Astrocyte (in vitro differentiated cells and primary cell): ENCODE measurements around the gene SFMBT2. TPM values are rescaled to one million over a fixed set of nuclear protein-coding genes. Genes with fewer than 3 reads are reported as not detected.
A peak's percentile ranks its signal among the peaks of the same experiment; 100 is the strongest.

Experiments used
- DNase-seq: peaks from one replicate; pipeline ENCODE4 v3.0.0-alpha.2; 2010; ENCODE audit warnings: low read depth
- FAIRE-seq: peaks from 2 replicates; lab custom pipeline; 2011; peaks lifted over from hg19 to GRCh38; lab: Jason Lieb, UNC
- H2AFZ ChIP-seq: 2 replicates; pipeline ENCODE4 v1.6.0; 2012; ENCODE audit warnings: low read depth, low read length, inconsistent platforms
- H3K27ac ChIP-seq: 2 replicates; pipeline ENCODE4 v1.5.1; 2011; ENCODE audit warnings: low read depth, low read length, inconsistent platforms
- H3K27me3 ChIP-seq: 2 replicates; pipeline ENCODE4 v1.6.0; 2011; ENCODE audit warnings: low read length, inconsistent platforms; ENCODE audit not compliant: insufficient read depth
- H3K36me3 ChIP-seq: 2 replicates; pipeline ENCODE4 v1.5.1; 2011; ENCODE audit warnings: low read length, inconsistent platforms; ENCODE audit not compliant: insufficient read depth
- H3K4me1 ChIP-seq: 2 replicates; pipeline ENCODE4 v1.5.1; 2011; ENCODE audit warnings: low read length, inconsistent platforms; ENCODE audit not compliant: insufficient read depth
- H3K4me2 ChIP-seq: 2 replicates; pipeline ENCODE4 v1.6.0; 2012; ENCODE audit warnings: low read length, inconsistent platforms
- H3K4me3 ChIP-seq: 2 replicates; pipeline ENCODE4 v1.5.1; 2011; ENCODE audit warnings: low read depth, mild to moderate bottlenecking, low read length, inconsistent platforms; ENCODE audit not compliant: insufficient read depth
- H3K79me2 ChIP-seq: 2 replicates; pipeline ENCODE4 v1.6.0; 2012; ENCODE audit warnings: mild to moderate bottlenecking, low read length, inconsistent platforms; ENCODE audit not compliant: insufficient read depth
- H3K9ac ChIP-seq: 2 replicates; pipeline ENCODE4 v1.6.0; 2012; ENCODE audit warnings: mild to moderate bottlenecking, low read length, inconsistent platforms
- H3K9me3 ChIP-seq: 2 replicates; pipeline ENCODE4 v1.5.1; 2012; ENCODE audit warnings: low read depth, mild to moderate bottlenecking, low read length, inconsistent platforms; ENCODE audit not compliant: insufficient read depth
- H4K20me1 ChIP-seq: 2 replicates; pipeline ENCODE4 v1.6.0; 2012; ENCODE audit warnings: low read length, inconsistent platforms; ENCODE audit not compliant: insufficient read depth
- H3K27ac Mint-ChIP-seq: one replicate; pipeline ENCODE4 v1.8.0; 2021; ENCODE audit warnings: mild to moderate bottlenecking, mixed read lengths; ENCODE audit not compliant: unreplicated experiment
- H3K27me3 Mint-ChIP-seq: one replicate; pipeline ENCODE4 v1.8.0; 2021; ENCODE audit warnings: low read depth, mixed read lengths; ENCODE audit not compliant: unreplicated experiment
- H3K36me3 Mint-ChIP-seq: one replicate; pipeline ENCODE4 v1.8.0; 2021; ENCODE audit warnings: low read depth, mixed read lengths; ENCODE audit not compliant: unreplicated experiment
- H3K4me1 Mint-ChIP-seq: one replicate; pipeline ENCODE4 v1.8.0; 2021; ENCODE audit warnings: low read depth, mixed read lengths; ENCODE audit not compliant: unreplicated experiment
- H3K4me3 Mint-ChIP-seq: one replicate; pipeline ENCODE4 v1.8.0; 2021; ENCODE audit warnings: mild to moderate bottlenecking, moderate library complexity, mixed read lengths; ENCODE audit not compliant: unreplicated experiment
- H3K9me3 Mint-ChIP-seq: one replicate; pipeline ENCODE4 v1.8.0; 2021; ENCODE audit warnings: mild to moderate bottlenecking, mixed read lengths; ENCODE audit not compliant: unreplicated experiment
- CTCF ChIP-seq: IDR thresholded peaks from 2 replicates; pipeline ENCODE4 v1.5.1; 2011; ENCODE audit warnings: low read depth, mild to moderate bottlenecking, inconsistent platforms, low read length, moderate library complexity; ENCODE audit not compliant: insufficient read depth
- EZH2 ChIP-seq: IDR thresholded peaks from 2 replicates; pipeline ENCODE4 v1.6.1; 2012; ENCODE audit warnings: mild to moderate bottlenecking, low read length, inconsistent platforms; ENCODE audit not compliant: insufficient read depth
- total RNA-seq: library from RNA; stranded (reverse); gene quantifications from 2 replicates; pipeline ENCODE4 v1.2.1, GENCODE V29; 2021

SFMBT2 gene
- total RNA-seq, 1 donor from 2014 or later: 3.9 TPM

- Histone ChIP-seq H3K4me3 (no peak overlapping the region), H4K20me1 (no peaks in the 10 kb centered on the region), H2AFZ (no peak overlapping the region), H3K4me1 (peaks cover 6% of the 10 kb centered on the region), H3K27ac (no peak overlapping the region), H3K4me2 (no peak overlapping the region), H3K27me3 (peaks cover 26% of the 10 kb centered on the region), H3K9me3 (no peaks in the 10 kb centered on the region), H3K36me3 (no peaks in the 10 kb centered on the region), H3K9ac (no peak overlapping the region), H3K79me2 (no peaks in the 10 kb centered on the region)
- DNase-seq: no peak
- FAIRE-seq: no peak
- H3K27ac Mint-ChIP-seq: no peak overlapping the region
- TF ChIP-seq EZH2 (no peak), CTCF (peak; percentile 61)
- H3K9me3 Mint-ChIP-seq: no peaks in the 10 kb centered on the region
- no peak overlapping the region for H3K4me3 Mint-ChIP-seq
- no peaks in the 10 kb centered on the region for H3K4me1 Mint-ChIP-seq
- H3K27me3 Mint-ChIP-seq: peaks cover 39% of the 10 kb centered on the region
- H3K36me3 Mint-ChIP-seq: no peaks in the 10 kb centered on the region
Observed at GRCh38 chr10:7417103-7417623, 6.3 kb upstream of the SFMBT2 start.

- TF ChIP-seq EZH2: no peak
- no peak for TF ChIP-seq CTCF
- H3K27ac ChIP-seq: no peak overlapping the region
- no peak for DNase-seq
- no peak overlapping the region for H2AFZ ChIP-seq
- no peak overlapping the region for H3K4me3 ChIP-seq
- H3K27me3 ChIP-seq: peaks cover 31% of the 10 kb centered on the region
- H3K9me3 ChIP-seq: no peaks in the 10 kb centered on the region
- no peaks in the 10 kb centered on the region for H3K79me2 ChIP-seq
- no peak overlapping the region for H3K9ac ChIP-seq
- Mint-ChIP-seq H3K36me3 (no peaks in the 10 kb centered on the region), H3K27ac (no peak overlapping the region), H3K9me3 (no peaks in the 10 kb centered on the region), H3K4me3 (no peak overlapping the region), H3K27me3 (peaks cover 44% of the 10 kb centered on the region), H3K4me1 (no peaks in the 10 kb centered on the region)
- peaks cover 11% of the 10 kb centered on the region for H3K4me1 ChIP-seq
- no peaks in the 10 kb centered on the region for H3K36me3 ChIP-seq
- H3K4me2 ChIP-seq: no peak overlapping the region
- no peaks in the 10 kb centered on the region for H4K20me1 ChIP-seq
- no peak for FAIRE-seq
Observed at GRCh38 chr10:7414766-7415165, 3.9 kb upstream of the SFMBT2 start.

- TF ChIP-seq CTCF (no peak), EZH2 (peak; percentile 33)
- no peak for DNase-seq
- H3K4me1 ChIP-seq: peaks cover 20% of the 10 kb centered on the region
- no peak overlapping the region for H3K27ac ChIP-seq
- Mint-ChIP-seq H3K4me3 (no peak overlapping the region), H3K27ac (no peak overlapping the region), H3K36me3 (no peaks in the 10 kb centered on the region), H3K9me3 (no peaks in the 10 kb centered on the region), H3K4me1 (no peaks in the 10 kb centered on the region), H3K27me3 (peaks cover 34% of the 10 kb centered on the region)
- H3K27me3 ChIP-seq: peaks cover 33% of the 10 kb centered on the region
- no peaks in the 10 kb centered on the region for H4K20me1 ChIP-seq
- H3K79me2 ChIP-seq: no peaks in the 10 kb centered on the region
- no peak overlapping the region for H3K9ac ChIP-seq
- peak overlapping the region; percentile 54 for H2AFZ ChIP-seq
- H3K4me3 ChIP-seq: no peak overlapping the region
- FAIRE-seq: no peak
- no peaks in the 10 kb centered on the region for H3K9me3 ChIP-seq
- no peaks in the 10 kb centered on the region for H3K36me3 ChIP-seq
- H3K4me2 ChIP-seq: peak overlapping the region; percentile 97
Observed at GRCh38 chr10:7412928-7413282, 2.1 kb upstream of the SFMBT2 start.
